GM12878 (cell line): ENCODE data around the gene TMC2. TPM values are rescaled to one million over a fixed set of nuclear protein-coding genes. Genes with fewer than 3 reads are reported as not detected.

Source experiments
- ATAC-seq: fragments of 200-7000 bp; cut with Tn5 transposase; 3 replicates; pipeline ENCODE4 v1.9.1; 2020; ENCODE audit warnings: mild to moderate bottlenecking, moderate library complexity
- BruUV-seq: library from RNA; stranded (reverse); fragments of 400-500 nt; replicated peaks from 2 replicates; lab custom pipeline; 2021; lab: Mats Ljungman, UMichigan
- CTCF ChIA-PET: fragments of 300-600 bp; sonication (Branson Sonifier 250); formaldehyde crosslinking; extraction: SDS; loops from one replicate; lab custom pipeline; 2021; ENCODE audit warnings: inconsistent platforms; lab: Yijun Ruan, JAX
- POLR2A ChIA-PET: fragments of 350-600 bp; formaldehyde crosslinking; extraction: SDS; loops from one replicate; lab custom pipeline; 2021; ENCODE audit warnings: inconsistent platforms; lab: Charles Lee
- RAD21 ChIA-PET: fragments of 300-600 bp; sonication (Branson Sonifier 250); formaldehyde crosslinking; loops from one replicate; lab custom pipeline; 2023; ENCODE audit warnings: antibody characterized with exemption; ENCODE audit not compliant: unreplicated experiment; lab: Charles Lee
- SMC1A ChIA-PET: fragments of 300-600 bp; sonication (Branson Sonifier 250); formaldehyde crosslinking; loops from one replicate; lab custom pipeline; 2023; ENCODE audit not compliant: unreplicated experiment, uncharacterized antibody; lab: Charles Lee
- DNase-seq: peaks from one replicate; pipeline ENCODE4 v3.0.0-alpha.2; 2011; ENCODE audit warnings: low read depth, low spot score
- FAIRE-seq: peaks from 3 replicates; lab custom pipeline; 2011; peaks lifted over from hg19 to GRCh38; lab: Jason Lieb, UNC
- H2AFZ ChIP-seq: 2 replicates; pipeline ENCODE4 v1.6.0; 2011; ENCODE audit warnings: low read depth, low read length, control low read depth; ENCODE audit not compliant: control insufficient read depth
- H3K27ac ChIP-seq: 2 replicates; pipeline ENCODE4 v1.5.1; 2011; ENCODE audit warnings: control low read depth; ENCODE audit not compliant: control insufficient read depth, insufficient read depth
- H3K27me3 ChIP-seq, 2 experiments: replicated peaks in 1 of 2; 2 replicates each; pipeline versions ENCODE4 v1.6.0 to v1.6.1; 2011; ENCODE audit warnings: low read length in 1 of 2; ENCODE audit not compliant: control insufficient read depth in 2 of 2, insufficient read depth in 2 of 2
- H3K36me3 ChIP-seq, 2 experiments: 2 replicates each; pipeline ENCODE4 v1.5.1; 2011; ENCODE audit warnings: low read length in 1 of 2; ENCODE audit not compliant: control insufficient read depth in 2 of 2, insufficient read depth in 2 of 2
- H3K4me1 ChIP-seq: 2 replicates; pipeline ENCODE4 v1.6.1; 2011; ENCODE audit warnings: mild to moderate bottlenecking, low read length, moderate library complexity, mixed read lengths; ENCODE audit not compliant: control insufficient read depth, insufficient read depth
- H3K4me2 ChIP-seq: 2 replicates; pipeline ENCODE4 v1.6.0; 2011; ENCODE audit warnings: control low read depth; ENCODE audit not compliant: control insufficient read depth, insufficient read depth
- H3K4me3 ChIP-seq: fragments of 200-600 bp; sonication (generic); 2 replicates; pipeline ENCODE4 v1.5.1; 2016
- H3K79me2 ChIP-seq: 2 replicates; pipeline ENCODE4 v1.6.0; 2011; ENCODE audit warnings: low read length; ENCODE audit not compliant: control insufficient read depth, insufficient read depth
- H3K9ac ChIP-seq: 2 replicates; pipeline ENCODE4 v1.8.0; 2011; ENCODE audit warnings: low read length, control low read depth, mixed read lengths; ENCODE audit not compliant: control insufficient read depth, insufficient read depth
- H3K9me3 ChIP-seq: replicated peaks from 3 replicates; pipeline ENCODE4 v1.5.1; 2011; ENCODE audit warnings: mild to moderate bottlenecking, low read length; ENCODE audit not compliant: control insufficient read depth, insufficient read depth
- H4K20me1 ChIP-seq: 2 replicates; pipeline ENCODE4 v1.6.0; 2011; ENCODE audit not compliant: control insufficient read depth, insufficient read depth
- CTCF ChIP-seq, 3 experiments: IDR thresholded peaks in 2 of 3; conservative IDR thresholded peaks in 1 of 3; 2 replicates each; pipeline ENCODE4 v1.5.1; 2011; ENCODE audit warnings: low read depth in 3 of 3, low read length in 3 of 3, mild to moderate bottlenecking in 3 of 3, control low read depth in 2 of 3, moderate library complexity in 2 of 3, inconsistent platforms in 1 of 3, mixed read lengths in 1 of 3; ENCODE audit not compliant: control insufficient read depth in 2 of 3, insufficient read depth in 1 of 3; ENCODE audit errors: extremely low read depth in 1 of 3
- ESRRA ChIP-seq: IDR thresholded peaks from 2 replicates; pipeline ENCODE4 v1.6.1; 2012; ENCODE audit warnings: mild to moderate bottlenecking, low read length, improper control_type of control experiment
- FOXM1 ChIP-seq: IDR thresholded peaks from 2 replicates; pipeline ENCODE4 v1.6.1; 2012; ENCODE audit warnings: low read depth, mild to moderate bottlenecking, inconsistent platforms, low read length, moderate library complexity
- HSF1 ChIP-seq: fragments of 150-350 bp; IDR thresholded peaks from 2 replicates; pipeline ENCODE4 v1.6.1; 2014; ENCODE audit warnings: mild to moderate bottlenecking, low read depth, low read length
- KLF5 ChIP-seq: fragments of 450-650 bp; IDR thresholded peaks from 2 replicates; pipeline ENCODE4 v1.6.1; 2014; ENCODE audit warnings: mild to moderate bottlenecking; ENCODE audit not compliant: partially characterized antibody
- MEF2A ChIP-seq: IDR thresholded peaks from 2 replicates; pipeline ENCODE4 v1.6.1; 2011; ENCODE audit warnings: low read depth, mild to moderate bottlenecking, low read length, moderate library complexity; ENCODE audit not compliant: insufficient read depth
- MTA2 ChIP-seq: fragments of 450-650 bp; IDR thresholded peaks from 2 replicates; pipeline ENCODE4 v1.6.1; 2016; ENCODE audit warnings: low read depth, mild to moderate bottlenecking, moderate library complexity
- NFIC ChIP-seq: IDR thresholded peaks from 2 replicates; pipeline ENCODE4 v1.6.1; 2012; ENCODE audit warnings: low read depth, mild to moderate bottlenecking, inconsistent platforms, low read length, moderate library complexity
- NR2C2 ChIP-seq: IDR thresholded peaks from 2 replicates; pipeline ENCODE4 v1.6.1; 2011; ENCODE audit warnings: borderline replicate concordance, low read depth; ENCODE audit not compliant: control insufficient read depth, insufficient read length
- POLR2AphosphoS2 ChIP-seq: IDR thresholded peaks from 2 replicates; pipeline ENCODE4 v1.6.1; 2011; ENCODE audit warnings: low read depth, mild to moderate bottlenecking, low read length, improper control_type of control experiment, moderate library complexity
- RFX5 ChIP-seq: IDR thresholded peaks from 2 replicates; pipeline ENCODE4 v1.6.1; 2011; ENCODE audit warnings: low read depth, low read length, improper control_type of control experiment
- RUNX3 ChIP-seq: IDR thresholded peaks from 2 replicates; pipeline ENCODE4 v1.6.1; 2012; ENCODE audit warnings: low read length, inconsistent platforms
- TCF7 ChIP-seq: IDR thresholded peaks from 2 replicates; pipeline ENCODE4 v1.6.1; 2014; ENCODE audit warnings: antibody characterized with exemption, borderline replicate concordance
- YY1 ChIP-seq: IDR thresholded peaks from 2 replicates; pipeline ENCODE4 v1.6.1; 2011; ENCODE audit warnings: low read depth, mild to moderate bottlenecking, low read length
- WGBS: methylation state at CpG from one replicate; pipeline ENCODE4 v1.1.6; 2016; ENCODE audit warnings: low lambda C conversion rate; ENCODE audit not compliant: insufficient replicate concordance, insufficient coverage; ENCODE audit errors: missing lambda C conversion rate; 5-methylcytosine and 5-hydroxymethylcytosine counted together
- in situ Hi-C: fragments of 300-500 bp; cut with MboI; formaldehyde crosslinking; loops from 9 replicates; pipeline ENCODE4 v1.14.3; 2018; ENCODE audit warnings: mixed read lengths
- intact Hi-C: fragments of 100-400 bp; cut with micrococcal nuclease; formaldehyde crosslinking; loops from one replicate; pipeline ENCODE4 v1.14.2; 2022; ENCODE audit not compliant: unreplicated experiment
- polyA plus RNA-seq, 11 experiments: library from polyadenylated mRNA; depleted of rRNA in 4 of 11; unstranded in 6 of 11; stranded (reverse) in 5 of 11; fragments of >200 nt; fragmentation: Nextera tagmentation in 4 of 11; fragmentation: Illumina TruSeq in 1 of 11; extraction: Ambion mirVana in 4 of 11; extraction: Trizol in 1 of 11; gene quantifications; 1 replicate in 1 of 11; 2 replicates in 10 of 11; pipeline versions ENCODE4 v1.2.1 to v1.2.3, GENCODE V29; 2011 to 2016; ENCODE audit warnings: inconsistent platforms in 2 of 11, missing spikeins in 2 of 11, low read depth in 1 of 11
- total RNA-seq, 4 experiments: library from RNA; depleted of rRNA in 3 of 4; stranded (reverse); fragments of >200 nt in 3 of 4; fragmentation: Illumina TruSeq in 1 of 4; extraction: Trizol in 1 of 4; gene quantifications; 2 replicates each; pipeline versions ENCODE4 v1.2.1 to v1.2.3, GENCODE V29; 2013 to 2021

Gene TMC2
- total and polyA plus RNA-seq, 10 of the 15 experiments (the other 5 are each of a cell fraction or from before 2014, with no cell fraction given) = 0.08 TPM; not detected in 9

GRCh38 chr20:2521369-2522305 lies 14.7 kb upstream of the TMC2 start:
- CTCF ChIA-PET = interaction anchor here (0.7 to 5.4 kb wide), 51 partner anchors 8 to 567 kb away, joined by 3 to 86 read pairs (median 4); partner anchors contain the start of genes NOP56, SNRPB and ZNF343
- intact Hi-C loops = no loop called here
- no peak for FAIRE-seq

More at GRCh38 chr20:2521369-2522305, 14.7 kb upstream of the TMC2 start:
- BruUV-seq = no TSS peak
- ATAC-seq = 0 out of 3 replicates have a peak, but pooled peaks have one; percentile 23
- Histone ChIP-seq H3K4me3 (no peak overlapping the region), H3K27me3 (no peaks in the 10 kb centered on the region), H3K27ac (no peak overlapping the region), H3K36me3 (no peaks in the 10 kb centered on the region), H3K4me1 (0 out of 2 replicates have a peak, but pooled peaks cover 3% of the 10 kb centered on the region), H3K9ac (no peak overlapping the region), H3K79me2 (no peaks in the 10 kb centered on the region), H4K20me1 (no peaks in the 10 kb centered on the region)
- in situ Hi-C loops = no loop called here
- ChIA-PET POLR2A (interaction anchor here (0.6 to 1.1 kb wide), 3 partner anchors 14 to 52 kb away, joined by 3 to 7 read pairs (median 4); partner anchors contain the start of gene SNRPB), RAD21 (interaction anchor here (0.5 to 1.6 kb wide), 5 partner anchors 57 to 314 kb away, joined by 3 to 8 read pairs (median 5); no protein-coding TSS in a partner anchor)
- 15% methylated on average over 10 of the region's 10 CpGs for WGBS
- TF ChIP-seq RFX5 (no peak), POLR2AphosphoS2 (no peak), FOXM1 (no peak), NR2C2 (no peak), YY1 (peak; percentile 33; the same call in 1 of the 2 replicates), HSF1 (no peak), CTCF (IDR thresholded peaks at IDR 0.05 in 2 of 3, conservative IDR thresholded peaks at IDR 0.05 in 1 of 3; ENCODE audit: control insufficient read depth in 2 of 3, extremely low read depth in 1 of 3, insufficient read depth in 1 of 3, low read depth in 3 of 3, low read length in 3 of 3) (peak; percentile 67 to 96 (median 91)), MTA2 (no peak), ESRRA (no peak), TCF7 (no peak), KLF5 (no peak), RUNX3 (peak; percentile 39; the same call in 1 of the 2 replicates), MEF2A (no peak), NFIC (no peak)
- TF ChIP-seq, all 136 proteins: peak for 3
- H3K9me3 ChIP-seq = no peaks in the 10 kb centered on the region
- SMC1A ChIA-PET = interaction anchor here (0.8 to 2.0 kb wide), 9 partner anchors 13 to 314 kb away, joined by 3 to 11 read pairs (median 5); partner anchors contain the start of gene ZNF343
- DNase-seq = no peak
- H3K4me2 ChIP-seq = no peak overlapping the region
- H2AFZ ChIP-seq = no peak overlapping the region
